Stimulated activated CD8-positive, alpha-beta memory T cell treated with anti-CD3 and anti-CD28 coated beads, Interleukin-7, amount 100 ng/mL, for 24 hours (primary cell): ENCODE results near the gene PBX2.
"Not testable (repeated sequence)": the region's sequence is repeated elsewhere in the genome, so short reads cannot be mapped to it uniquely, and the experiment has no call there.

ENCODE experiments used
- DNase-seq: peaks from one replicate; pipeline ENCODE4 v3.0.0-alpha.2; 2020; ENCODE audit warnings: low read depth

The PBX2 gene

DNA sequence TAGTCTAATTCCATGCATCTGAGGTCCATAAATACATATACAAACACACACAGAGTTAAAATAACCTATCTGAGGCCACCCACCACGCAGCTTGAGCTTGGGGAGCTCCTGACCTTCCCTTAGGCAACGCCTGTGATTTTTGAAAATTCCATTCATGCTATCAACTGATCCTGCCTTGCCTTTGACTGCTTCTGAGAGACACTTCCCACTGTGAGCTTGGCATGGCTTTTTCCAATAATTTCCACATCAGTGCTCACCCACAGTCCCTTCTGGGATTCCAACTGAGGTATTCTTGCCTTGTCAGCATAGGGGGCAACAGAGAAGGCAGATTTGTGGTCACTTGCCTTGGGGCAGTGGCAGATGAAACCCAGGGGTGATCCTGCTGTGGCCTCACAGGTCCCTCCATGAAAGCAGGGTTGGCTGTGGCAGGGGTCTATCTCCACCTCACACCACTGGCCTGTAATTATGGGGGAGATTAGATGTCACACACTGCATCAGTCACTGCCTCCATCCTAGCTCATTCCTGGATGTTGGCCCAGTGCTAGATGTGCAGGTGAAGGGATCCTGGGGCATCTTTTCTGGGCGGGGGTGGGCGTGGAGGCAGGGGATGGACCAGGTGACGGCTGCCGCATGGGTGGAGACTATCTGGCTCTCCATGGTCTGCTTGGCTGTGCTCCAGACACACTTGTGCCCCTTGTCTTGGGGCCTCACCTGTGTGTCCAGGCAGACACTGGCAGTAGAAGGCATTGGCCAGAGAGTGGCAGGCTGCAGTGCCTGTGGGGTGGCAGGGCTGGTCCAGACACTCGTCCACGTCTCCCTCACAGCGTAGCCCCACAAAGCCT lies 13.6 kb upstream of the PBX2 start:
- no peak for DNase-seq

DNA sequence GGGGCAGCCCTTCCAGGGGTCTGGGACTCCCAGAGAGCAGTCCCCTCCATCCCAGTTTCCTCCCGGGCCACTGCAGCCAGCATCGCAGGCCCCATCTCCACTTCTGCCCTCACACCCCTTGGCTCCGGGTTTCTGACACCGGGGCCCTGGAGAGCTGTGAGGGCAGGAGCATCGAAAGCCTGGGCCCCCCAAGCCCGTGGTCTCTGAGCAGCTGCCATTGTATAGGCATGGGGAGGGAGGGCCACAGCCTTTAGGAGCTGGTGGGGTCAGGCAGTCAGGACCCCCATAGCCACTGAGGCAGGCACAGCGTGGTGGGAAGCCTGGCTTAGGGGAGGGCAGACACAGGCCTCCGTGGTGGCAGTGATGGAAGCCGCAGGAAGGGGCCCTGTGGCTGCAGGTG lies 12.2 kb upstream of the PBX2 start:
- no peak for DNase-seq

DNA sequence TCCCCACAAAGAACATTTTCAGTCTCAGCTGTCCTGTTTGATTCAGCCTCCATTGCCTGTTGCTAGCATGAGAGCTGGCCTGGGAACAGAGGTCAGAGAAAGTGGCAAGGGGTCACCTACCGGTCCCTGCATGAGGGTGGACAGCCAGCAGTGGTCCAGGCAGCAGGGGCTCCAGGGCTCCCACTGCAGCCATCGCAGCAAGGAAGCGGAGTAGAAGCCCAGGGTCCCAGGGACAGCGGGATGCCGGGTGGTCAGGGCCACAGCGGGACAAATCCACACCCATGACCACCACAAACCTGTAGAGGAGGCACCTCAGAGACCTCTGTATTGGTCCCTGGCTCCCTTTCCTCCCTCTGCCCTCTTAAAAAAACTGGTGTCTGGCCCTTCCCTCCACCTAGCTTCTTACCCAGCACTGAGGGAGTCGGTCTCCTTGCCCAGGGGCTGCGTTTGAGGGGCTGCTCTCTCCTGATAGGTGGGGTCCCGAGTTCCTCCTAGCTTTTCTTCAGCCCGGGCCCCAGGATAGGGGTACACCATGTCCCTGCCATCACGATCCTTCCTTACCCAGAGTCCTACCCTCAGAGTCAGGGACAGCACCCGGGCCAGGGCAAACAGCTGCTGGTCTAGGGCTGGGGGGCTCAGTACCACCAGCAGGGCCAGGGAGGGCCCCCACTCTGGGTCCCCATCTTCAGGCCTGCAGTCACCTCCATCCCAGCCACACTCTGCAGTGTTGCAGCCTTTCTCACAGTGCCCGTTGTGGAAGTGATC lies 10.9 kb upstream of the PBX2 start:
- DNase-seq, result no peak

DNA sequence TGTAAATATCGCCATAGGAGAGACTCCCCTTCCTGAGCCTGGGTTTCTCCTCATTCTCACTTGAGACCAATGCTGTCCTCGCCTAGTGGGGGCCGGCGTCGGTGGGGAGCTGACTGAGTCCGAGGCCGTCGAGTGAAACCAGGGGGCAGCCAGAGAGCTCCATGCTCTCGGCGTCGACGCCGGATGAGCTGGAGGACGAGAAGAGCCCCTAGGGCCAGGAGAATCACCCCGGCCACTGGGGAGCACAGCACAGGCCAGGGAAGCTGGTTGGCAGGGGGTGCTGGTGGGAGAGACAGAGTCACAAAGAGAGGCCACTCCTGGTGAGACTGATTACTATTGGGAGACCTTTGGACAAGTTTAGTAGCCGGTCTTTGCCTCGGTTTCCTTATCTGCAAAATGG lies 8.9 kb upstream of the PBX2 start:
- no peak for DNase-seq

DNA sequence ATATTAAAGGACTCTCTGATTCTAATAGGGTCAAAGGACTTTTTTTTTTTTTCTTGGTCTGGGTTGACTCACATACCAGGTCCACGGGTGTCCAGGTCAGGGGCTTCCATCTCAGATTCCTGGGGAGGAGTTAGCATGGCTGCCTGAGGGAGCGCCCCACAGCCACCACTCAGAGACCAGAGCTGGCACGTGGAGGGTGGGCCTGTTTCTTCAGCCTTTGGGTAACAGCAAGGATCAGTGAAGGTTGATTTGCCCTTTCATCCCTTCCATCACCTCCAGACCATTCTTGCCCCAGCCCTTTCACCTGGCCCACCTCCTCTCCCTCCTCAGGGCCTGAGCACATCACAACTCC lies 8.3 kb upstream of the PBX2 start:
- DNase-seq, result no peak

DNA sequence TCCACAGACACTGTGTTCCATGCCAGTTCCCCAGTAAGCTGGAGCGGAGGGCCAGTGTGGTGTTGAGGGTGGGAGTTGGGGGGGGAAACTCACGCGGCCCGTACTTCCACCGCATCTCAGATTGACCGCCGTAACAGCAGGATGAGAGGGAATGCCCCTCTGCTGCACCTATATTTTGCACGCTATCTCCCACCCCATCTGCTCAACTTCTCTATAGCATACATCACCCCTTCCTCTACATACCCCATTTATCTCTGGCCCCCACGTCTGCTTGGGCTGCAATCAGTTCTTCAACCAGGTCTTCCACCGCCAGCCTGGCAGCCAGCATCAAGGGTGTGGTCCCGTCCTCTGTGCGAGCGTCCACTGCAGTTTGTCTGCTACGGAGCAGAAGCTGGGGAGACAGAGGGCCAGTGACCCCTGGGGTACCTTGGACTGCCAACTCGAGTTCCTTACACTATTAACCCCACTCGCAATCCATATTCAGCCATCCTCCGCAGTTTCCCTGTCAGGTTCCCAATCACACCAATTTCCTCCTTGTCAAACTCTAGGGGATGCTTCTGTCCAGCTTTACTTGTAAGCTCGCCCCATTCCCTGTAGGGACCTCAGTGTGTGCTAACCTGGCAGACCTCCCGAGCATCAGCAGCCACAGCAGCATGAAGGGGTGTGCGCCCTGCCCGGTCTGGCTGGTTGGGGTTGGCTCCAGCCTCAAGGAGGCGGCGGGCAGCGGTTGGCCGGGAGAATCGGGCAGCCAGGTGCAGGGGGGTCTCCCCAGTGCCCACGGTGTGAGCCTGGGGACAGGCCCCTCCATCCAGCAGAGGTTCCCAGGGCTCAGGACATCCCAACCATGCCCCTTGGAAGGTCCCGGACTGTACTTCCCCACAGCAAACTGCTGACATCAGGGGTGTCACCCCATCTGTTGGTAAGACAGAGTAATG lies 6.9 kb upstream of the PBX2 start:
- no peak for DNase-seq

DNA sequence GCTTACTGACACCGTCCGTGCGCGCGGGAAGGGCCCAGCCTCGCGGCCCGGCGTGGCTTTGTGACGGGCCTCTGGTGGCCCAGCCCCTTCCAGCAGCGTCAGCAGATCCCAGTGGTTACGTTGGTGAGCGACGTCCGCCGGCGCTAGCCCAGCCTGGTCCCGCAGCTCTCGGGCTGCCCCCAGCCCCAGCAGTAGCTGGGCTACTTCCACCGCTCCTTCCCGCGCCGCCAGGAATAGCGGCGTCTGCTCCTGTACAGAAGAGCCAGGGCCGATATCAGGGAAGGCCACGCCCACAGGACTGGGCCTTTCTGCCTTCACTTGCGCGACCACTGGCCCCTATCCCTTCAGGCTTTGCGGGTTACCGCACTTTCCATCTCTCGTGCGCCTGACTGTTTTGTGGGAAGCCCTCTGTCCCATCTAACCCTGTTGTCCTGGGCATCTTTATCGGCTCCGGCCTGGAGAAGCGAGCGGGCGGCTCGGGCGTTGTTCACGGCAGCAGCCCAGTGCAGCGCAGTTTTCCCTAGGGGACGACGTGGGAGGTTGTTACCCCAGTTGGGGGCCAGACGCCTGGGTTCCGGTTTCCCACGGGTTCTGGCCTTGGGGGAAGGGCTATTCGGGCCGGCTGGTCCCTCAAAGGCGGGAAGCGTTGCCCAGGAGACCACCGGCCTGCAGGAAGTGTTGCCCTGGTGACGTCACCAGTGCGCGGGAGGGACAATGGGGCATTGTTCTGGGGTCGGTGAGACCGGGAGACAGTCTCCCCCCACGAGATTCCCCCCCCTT lies 6.1 kb upstream of the PBX2 start:
- DNase-seq, result peak; percentile 44

DNA sequence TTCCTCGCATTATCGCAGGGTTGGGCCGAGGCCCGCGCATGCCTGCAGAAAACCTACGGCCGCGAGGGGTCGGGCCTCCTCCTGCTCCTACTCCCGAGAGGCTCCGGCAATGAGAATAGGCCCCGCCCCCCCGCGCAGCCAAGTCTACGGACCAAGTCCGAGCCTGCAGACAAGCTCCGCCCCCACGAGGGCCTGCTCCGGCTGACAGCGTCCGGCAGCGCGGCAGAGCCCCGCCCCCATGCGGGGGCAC lies 5.6 kb upstream of the PBX2 start:
- peak; percentile 100 for DNase-seq

DNA sequence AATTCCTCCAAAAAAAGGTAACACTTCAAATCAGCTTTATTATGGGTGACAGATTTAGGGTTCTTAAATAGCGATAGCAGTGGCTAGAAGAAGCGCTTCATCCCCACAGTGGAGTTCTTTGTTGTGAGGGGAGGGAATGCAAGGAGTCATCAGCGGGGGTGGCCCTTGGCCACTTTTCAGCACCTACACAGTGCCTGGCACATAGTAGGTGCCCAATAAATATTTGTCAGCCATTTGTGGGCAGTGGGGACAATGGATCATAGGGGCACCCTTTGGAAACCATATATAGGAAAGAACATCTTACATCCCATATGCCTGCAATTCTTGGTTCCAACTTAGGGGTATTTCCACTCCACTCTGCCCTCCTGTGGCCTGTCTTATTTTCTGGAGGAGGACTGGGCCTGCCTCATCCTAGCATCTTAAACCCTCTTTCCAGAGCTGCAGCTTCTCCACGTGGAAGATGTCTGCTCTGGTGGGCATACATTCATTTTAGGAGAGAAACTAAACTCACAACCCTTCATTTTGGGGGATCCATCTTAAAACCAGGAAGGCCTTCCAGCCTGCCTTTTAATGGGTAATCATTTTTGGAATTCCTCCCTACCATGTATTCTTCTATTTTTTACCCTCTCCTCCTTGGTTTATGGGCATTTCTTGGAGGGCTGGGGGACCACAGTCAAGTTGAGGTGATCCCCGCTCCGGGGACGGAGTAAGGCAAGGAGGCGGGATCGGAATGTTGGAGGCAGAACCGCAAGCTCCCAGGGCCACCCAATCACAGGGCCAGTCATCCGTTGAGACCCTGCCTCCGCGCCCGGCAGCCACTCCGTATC lies 5.0 kb upstream of the PBX2 start:
- DNase-seq, result no peak

DNA sequence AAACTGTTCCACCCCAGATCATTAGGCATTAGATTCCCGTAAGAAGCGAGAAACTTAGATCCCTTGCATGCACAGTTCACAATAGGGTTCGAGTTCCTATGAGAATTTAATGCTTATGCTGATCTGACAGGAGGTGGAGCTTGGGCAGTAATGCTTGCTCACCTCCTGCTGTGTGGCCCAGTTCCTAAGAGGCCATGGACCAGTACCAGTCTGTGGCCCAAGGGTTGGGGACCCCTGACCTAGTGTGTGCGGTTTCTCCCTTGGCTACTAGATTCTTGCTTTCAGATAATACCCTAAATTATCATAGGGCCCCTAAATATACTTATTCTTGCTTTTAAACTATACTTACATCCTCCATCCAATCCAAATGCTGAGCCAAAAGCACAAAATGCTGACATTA lies 4.4 kb upstream of the PBX2 start:
- DNase-seq, result no peak

DNA sequence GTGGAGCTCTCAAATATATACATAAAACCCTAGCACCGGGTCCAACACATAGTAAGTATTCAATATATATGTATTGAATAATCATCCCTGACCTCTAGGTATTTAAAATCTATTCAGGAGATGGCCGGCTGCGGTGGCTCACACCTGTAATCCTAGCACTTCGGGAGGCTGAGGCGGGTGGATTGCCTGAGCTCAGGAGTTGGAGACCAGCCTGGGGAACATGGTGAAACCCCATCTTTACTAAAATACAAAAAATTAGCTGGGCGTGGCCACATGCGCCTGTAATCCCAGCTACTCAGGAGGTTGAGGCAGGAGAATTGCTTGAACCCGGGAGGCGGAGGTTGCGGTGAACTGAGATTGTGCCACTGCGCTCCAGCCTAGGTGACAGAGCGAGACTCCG lies 3.1 kb upstream of the PBX2 start:
- DNase-seq, result not testable (repeated sequence)

DNA sequence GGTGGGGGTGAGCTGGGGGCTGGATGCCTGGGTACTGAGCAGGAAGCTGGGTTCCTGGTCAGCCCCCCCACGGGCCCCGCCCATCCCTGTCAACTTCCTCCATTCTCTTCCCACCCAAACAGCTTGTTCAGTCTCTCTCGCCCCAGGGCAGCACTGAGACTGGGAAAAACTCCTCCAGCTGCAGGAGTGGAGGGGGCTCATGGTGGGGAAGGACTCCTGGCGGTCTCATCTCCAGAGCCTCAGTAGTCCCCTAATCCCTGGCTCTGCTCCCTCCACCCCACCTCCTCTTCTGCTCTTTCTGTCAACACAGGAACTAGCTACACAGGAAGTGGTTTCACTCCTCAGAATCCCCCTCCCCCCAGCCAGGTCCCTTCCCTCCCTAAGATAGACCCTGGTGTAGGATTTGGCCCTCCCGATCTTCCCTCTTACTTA lies 2.6 kb upstream of the PBX2 start, which contains the start of gene GPSM3:
TSS of gene GPSM3 (minus strand) at position 36 of the 432 bp plus-strand sequence. CDS start 130 bp downstream, outside the sequence.
- DNase-seq, result no peak

DNA sequence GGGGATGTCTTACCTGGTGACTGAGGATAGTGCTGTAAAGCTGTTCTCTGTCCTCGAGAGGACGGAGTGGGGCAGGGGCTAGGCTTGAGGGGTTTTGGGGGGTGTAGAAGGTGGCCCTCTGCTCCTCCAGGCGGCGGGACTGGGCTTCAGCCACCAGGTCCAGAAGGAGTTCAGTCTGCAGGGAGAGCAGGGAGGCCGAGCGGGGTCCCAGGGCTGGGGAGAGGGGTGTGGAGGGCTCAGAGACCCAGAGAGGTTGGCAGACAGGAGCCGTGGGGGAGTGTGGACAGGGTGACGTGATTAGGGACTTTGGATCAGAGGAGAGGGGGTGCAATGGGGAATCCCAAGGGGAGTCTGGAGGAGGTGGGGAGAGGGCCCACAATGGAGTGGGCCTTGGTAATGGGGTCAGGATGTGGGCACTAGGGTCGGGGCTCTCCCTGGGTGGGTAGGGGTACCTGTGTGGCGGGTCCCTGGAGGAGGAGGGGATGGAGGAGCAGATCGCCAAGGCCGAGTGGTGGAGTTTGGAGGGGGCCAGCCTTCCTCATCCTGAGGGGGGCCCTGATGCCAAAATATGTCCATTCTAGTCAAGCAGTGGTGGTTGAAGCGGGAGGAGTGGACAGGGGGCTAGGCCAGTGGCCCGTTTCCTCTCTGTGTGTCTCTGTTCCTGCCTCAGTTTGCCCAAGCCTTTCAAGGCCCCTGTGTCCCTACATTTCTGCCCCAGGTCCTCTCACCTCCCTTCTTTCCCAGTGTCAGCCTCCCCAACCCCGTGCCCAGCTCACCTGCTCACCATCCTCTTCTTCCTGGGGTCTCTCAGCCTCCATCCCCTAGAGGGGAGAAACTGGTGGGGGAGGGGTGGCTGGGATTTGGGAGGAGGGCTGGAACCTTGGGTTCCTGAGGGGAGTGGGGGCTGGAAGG lies 1.9 kb upstream of the PBX2 start:
- no peak for DNase-seq

DNA sequence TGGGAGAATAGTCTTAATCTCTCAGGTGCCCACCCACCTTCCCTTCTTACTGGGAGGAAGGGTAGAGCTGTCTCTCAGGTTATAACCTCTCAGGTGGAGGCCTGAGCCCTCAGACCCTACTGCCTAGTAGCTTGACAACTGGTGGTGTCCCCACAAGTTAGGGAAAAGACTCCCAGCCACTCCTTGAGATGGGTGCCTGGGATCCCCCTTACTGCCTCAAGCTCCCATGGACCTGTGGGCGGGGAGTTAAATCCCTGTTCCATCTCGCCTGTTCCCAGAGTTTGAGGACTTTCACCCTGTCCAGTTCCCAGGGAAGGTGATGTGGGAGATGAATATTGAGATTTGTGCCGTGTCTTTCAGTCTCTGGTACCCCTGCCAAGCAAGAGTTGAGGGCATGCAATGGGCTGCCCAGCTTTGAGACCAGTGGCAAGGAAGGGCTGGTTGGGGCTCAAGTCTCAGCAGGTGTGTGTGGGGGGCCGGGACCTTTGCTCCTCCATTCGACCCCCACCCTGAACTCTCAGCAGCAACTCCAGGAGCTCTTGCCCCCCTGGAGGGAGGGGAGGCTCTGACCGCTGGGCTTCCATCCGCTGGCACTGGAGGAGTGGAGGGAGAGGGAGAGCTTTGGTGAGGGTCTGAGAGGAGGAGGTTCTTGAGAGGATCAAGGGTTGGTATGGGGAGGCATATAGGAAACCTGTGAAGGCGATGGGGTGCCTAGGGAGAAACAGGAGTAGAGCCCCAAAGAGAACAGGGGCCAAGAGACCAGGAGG lies 1.1 kb upstream of the PBX2 start:
- no peak for DNase-seq

DNA sequence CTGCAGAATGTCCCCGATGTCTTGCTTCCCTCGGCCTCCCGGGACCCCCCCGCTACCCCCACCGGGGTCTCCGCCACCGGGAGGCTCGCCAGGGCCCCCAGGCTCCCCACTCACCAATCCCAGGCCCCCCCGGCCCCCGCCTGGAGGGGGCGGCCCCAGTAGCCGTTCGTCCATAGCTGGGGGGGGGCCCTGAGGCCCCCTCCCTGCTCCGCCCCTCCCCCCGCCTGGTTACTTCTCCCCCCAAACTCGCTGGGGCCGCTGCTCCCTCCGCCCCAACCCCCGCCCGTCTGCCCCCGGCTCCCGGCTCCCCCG lies 304 bp downstream of the PBX2 start:
- no peak for DNase-seq

DNA sequence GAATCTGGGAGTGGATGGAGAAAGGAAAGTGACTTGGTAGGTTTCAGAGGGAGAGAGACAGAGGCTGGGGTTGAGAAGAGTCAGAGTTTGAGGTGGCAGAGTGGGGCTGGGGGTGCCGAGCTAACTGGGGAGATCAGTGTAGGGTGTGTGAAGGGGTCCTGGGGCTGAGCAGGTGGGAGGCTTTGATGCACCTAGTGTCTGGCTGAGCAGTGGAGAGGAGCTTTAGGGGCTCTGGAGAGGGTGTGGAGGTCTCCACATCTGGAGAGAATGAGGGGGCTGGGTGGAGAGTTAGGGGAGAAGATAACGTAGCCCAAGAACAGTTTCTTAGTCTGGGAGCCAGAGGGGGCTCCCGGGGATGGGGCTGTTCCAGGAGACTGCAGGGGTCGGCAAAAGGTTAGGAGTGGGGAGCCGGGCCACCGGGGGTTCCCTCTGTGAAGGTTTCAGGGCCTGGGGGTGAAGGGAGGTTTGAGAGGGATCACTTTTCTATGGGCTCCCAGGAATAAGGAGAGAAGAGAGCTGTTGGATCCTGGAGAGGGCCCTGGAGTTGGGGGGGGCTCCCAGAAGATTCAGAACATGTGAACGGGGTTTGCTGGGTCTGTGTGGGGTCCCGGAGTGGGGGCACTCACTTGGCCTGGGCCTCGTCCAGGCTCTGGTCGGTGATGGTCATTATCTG lies 797 bp downstream of the PBX2 start:
- no peak for DNase-seq

DNA sequence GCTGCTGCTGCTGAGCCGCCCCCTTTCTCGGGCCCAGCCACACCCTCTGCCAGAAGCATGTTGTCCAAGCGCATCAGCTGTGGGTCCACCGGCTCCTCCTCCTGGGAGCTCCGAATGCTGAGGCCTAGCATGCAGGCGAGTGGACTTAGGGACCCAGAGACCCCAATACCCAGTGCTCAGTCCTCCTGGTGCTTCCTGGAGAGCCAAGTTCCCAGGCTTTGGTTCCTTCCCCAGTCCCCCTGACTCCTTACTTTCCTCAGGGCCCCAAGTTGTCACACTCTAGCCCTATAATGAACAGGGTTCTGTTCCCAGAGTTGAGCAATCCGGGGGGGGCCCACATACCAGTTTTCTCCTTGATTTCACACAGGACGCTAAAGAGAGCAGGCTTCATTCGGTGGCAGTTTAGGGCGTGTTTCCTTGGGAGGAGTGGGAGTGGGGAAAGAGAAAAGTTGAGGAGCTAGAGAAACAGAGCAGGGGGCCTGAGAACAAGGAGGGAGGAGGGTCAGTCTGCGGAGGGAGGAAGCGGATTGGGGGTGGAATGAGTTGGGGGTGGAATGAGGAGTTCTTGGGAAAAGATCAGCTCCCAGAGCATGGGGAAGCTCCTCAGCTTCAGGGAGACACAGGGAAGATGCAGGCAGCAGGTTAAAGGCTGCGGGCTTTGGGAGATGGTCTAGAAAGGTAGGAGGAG lies 1.5 kb downstream of the PBX2 start:
- DNase-seq, result no peak
